ENCODE results near the gene PMM2.
"Not testable (repeated sequence)": the region's sequence is repeated elsewhere in the genome, so short reads cannot be mapped to it uniquely, and the experiment has no call there.

PMM2 gene

GRCh38 chr16:8818504-8819270 is 21.0 kb downstream of the PMM2 start:
- no peak overlapping the region for H3K27ac ChIP-seq (ENCODE audit: low read length)
- H3K9me3 ChIP-seq (ENCODE audit: control insufficient read depth, insufficient read depth, low read length), result no peaks in the 10 kb centered on the region
- no peaks in the 10 kb centered on the region for H3K4me1 ChIP-seq (ENCODE audit: control insufficient read depth, insufficient read depth, low read length)
- H3K27me3 ChIP-seq (ENCODE audit: control insufficient read depth, insufficient read depth, low read length), result no peaks in the 10 kb centered on the region
- peaks cover 18% of the 10 kb centered on the region for H3K36me3 ChIP-seq (ENCODE audit: control insufficient read depth, insufficient read depth, low read length)
- DNase-seq (ENCODE audit: low read depth, low spot score), result no peak
- H3K4me3 ChIP-seq (ENCODE audit: low read length), result no peak overlapping the region
- no CpG with 5 or more reads among the region's 10 CpGs for WGBS (ENCODE audit: insufficient coverage, insufficient read length)

- H3K4me1 ChIP-seq (ENCODE audit: control insufficient read depth, insufficient read depth, low read length), result no peaks in the 10 kb centered on the region
- no peaks in the 10 kb centered on the region for H3K9me3 ChIP-seq (ENCODE audit: control insufficient read depth, insufficient read depth, low read length)
- no CpG with 5 or more reads among the region's 6 CpGs for WGBS (ENCODE audit: insufficient coverage, insufficient read length)
- H3K4me3 ChIP-seq (ENCODE audit: low read length), result no peak overlapping the region
- H3K36me3 ChIP-seq (ENCODE audit: control insufficient read depth, insufficient read depth, low read length), result peaks cover 10% of the 10 kb centered on the region; the same call in 1 of the 2 replicates
- H3K27ac ChIP-seq (ENCODE audit: low read length), result no peak overlapping the region
- no peaks in the 10 kb centered on the region for H3K27me3 ChIP-seq (ENCODE audit: control insufficient read depth, insufficient read depth, low read length)
- no peak for DNase-seq (ENCODE audit: low read depth, low spot score)
Measured at GRCh38 chr16:8819411-8820034, 21.9 kb downstream of the PMM2 start.

- Histone ChIP-seq H3K9me3 (ENCODE audit: control insufficient read depth, insufficient read depth, low read length) (no peaks in the 10 kb centered on the region), H3K27ac (ENCODE audit: low read length) (no peak overlapping the region), H3K4me1 (ENCODE audit: control insufficient read depth, insufficient read depth, low read length) (no peaks in the 10 kb centered on the region), H3K4me3 (ENCODE audit: low read length) (no peak overlapping the region), H3K36me3 (ENCODE audit: control insufficient read depth, insufficient read depth, low read length) (peaks cover 5% of the 10 kb centered on the region; the same call in 1 of the 2 replicates), H3K27me3 (ENCODE audit: control insufficient read depth, insufficient read depth, low read length) (no peaks in the 10 kb centered on the region)
- DNase-seq (ENCODE audit: low read depth, low spot score), result no peak
- no CpG with 5 or more reads among the region's 3 CpGs for WGBS (ENCODE audit: insufficient coverage, insufficient read length)
Measured at GRCh38 chr16:8822403-8822802, 24.8 kb downstream of the PMM2 start.

- DNase-seq (ENCODE audit: low read depth, low spot score), result no peak
- H3K9me3 ChIP-seq (ENCODE audit: control insufficient read depth, insufficient read depth, low read length), result no peaks in the 10 kb centered on the region
- H3K4me1 ChIP-seq (ENCODE audit: control insufficient read depth, insufficient read depth, low read length), result peaks cover under 1% of the 10 kb centered on the region; the same call in 1 of the 2 replicates
- no peaks in the 10 kb centered on the region for H3K27me3 ChIP-seq (ENCODE audit: control insufficient read depth, insufficient read depth, low read length)
- no peaks in the 10 kb centered on the region for H3K36me3 ChIP-seq (ENCODE audit: control insufficient read depth, insufficient read depth, low read length)
- H3K4me3 ChIP-seq (ENCODE audit: low read length), result no peak overlapping the region
- no CpG with 5 or more reads among the region's 3 CpGs for WGBS (ENCODE audit: insufficient coverage, insufficient read length)
- H3K27ac ChIP-seq (ENCODE audit: low read length), result no peak overlapping the region
Measured at GRCh38 chr16:8826278-8826879, 28.7 kb downstream of the PMM2 start.

GRCh38 chr16:8828541-8829165 is 31.0 kb downstream of the PMM2 start:
- no peaks in the 10 kb centered on the region for H3K27me3 ChIP-seq (ENCODE audit: control insufficient read depth, insufficient read depth, low read length)
- no CpG with 5 or more reads among the region's 8 CpGs for WGBS (ENCODE audit: insufficient coverage, insufficient read length)
- H3K36me3 ChIP-seq (ENCODE audit: control insufficient read depth, insufficient read depth, low read length), result no peaks in the 10 kb centered on the region
- no peak for DNase-seq (ENCODE audit: low read depth, low spot score)
- H3K4me3 ChIP-seq (ENCODE audit: low read length), result no peak overlapping the region
- H3K4me1 ChIP-seq (ENCODE audit: control insufficient read depth, insufficient read depth, low read length), result peaks cover 7% of the 10 kb centered on the region
- H3K9me3 ChIP-seq (ENCODE audit: control insufficient read depth, insufficient read depth, low read length), result no peaks in the 10 kb centered on the region
- H3K27ac ChIP-seq (ENCODE audit: low read length), result no peak overlapping the region

- no peak for DNase-seq (ENCODE audit: low read depth, low spot score)
- H3K27me3 ChIP-seq (ENCODE audit: control insufficient read depth, insufficient read depth, low read length), result no peaks in the 10 kb centered on the region
- H3K9me3 ChIP-seq (ENCODE audit: control insufficient read depth, insufficient read depth, low read length), result no peaks in the 10 kb centered on the region
- no peaks in the 10 kb centered on the region for H3K36me3 ChIP-seq (ENCODE audit: control insufficient read depth, insufficient read depth, low read length)
- no CpG with 5 or more reads among the region's 9 CpGs for WGBS (ENCODE audit: insufficient coverage, insufficient read length)
- peak overlapping the region; percentile 60 for H3K27ac ChIP-seq (ENCODE audit: low read length)
- H3K4me1 ChIP-seq (ENCODE audit: control insufficient read depth, insufficient read depth, low read length), result peaks cover 7% of the 10 kb centered on the region
- H3K4me3 ChIP-seq (ENCODE audit: low read length), result no peak overlapping the region
Measured at GRCh38 chr16:8831450-8831849, 33.8 kb downstream of the PMM2 start.

- Histone ChIP-seq H3K27ac (ENCODE audit: low read length) (peak overlapping the region; percentile 84), H3K27me3 (ENCODE audit: control insufficient read depth, insufficient read depth, low read length) (no peaks in the 10 kb centered on the region), H3K4me3 (ENCODE audit: low read length) (no peak overlapping the region), H3K4me1 (ENCODE audit: control insufficient read depth, insufficient read depth, low read length) (peaks cover 7% of the 10 kb centered on the region), H3K36me3 (ENCODE audit: control insufficient read depth, insufficient read depth, low read length) (no peaks in the 10 kb centered on the region), H3K9me3 (ENCODE audit: control insufficient read depth, insufficient read depth, low read length) (no peaks in the 10 kb centered on the region)
- DNase-seq (ENCODE audit: low read depth, low spot score), result peak; percentile 81
- no CpG with 5 or more reads among the region's 18 CpGs for WGBS (ENCODE audit: insufficient coverage, insufficient read length)
Measured at GRCh38 chr16:8831871-8832716, 34.5 kb downstream of the PMM2 start.

GRCh38 chr16:8832717-8833105 is 35.1 kb downstream of the PMM2 start:
- no CpG with 5 or more reads among the region's 16 CpGs for WGBS (ENCODE audit: insufficient coverage, insufficient read length)
- H3K27ac ChIP-seq (ENCODE audit: low read length), result peak overlapping the region; percentile 84
- no peaks in the 10 kb centered on the region for H3K27me3 ChIP-seq (ENCODE audit: control insufficient read depth, insufficient read depth, low read length)
- no peak for DNase-seq (ENCODE audit: low read depth, low spot score)
- peaks cover 7% of the 10 kb centered on the region for H3K4me1 ChIP-seq (ENCODE audit: control insufficient read depth, insufficient read depth, low read length)
- no peaks in the 10 kb centered on the region for H3K9me3 ChIP-seq (ENCODE audit: control insufficient read depth, insufficient read depth, low read length)
- H3K36me3 ChIP-seq (ENCODE audit: control insufficient read depth, insufficient read depth, low read length), result no peaks in the 10 kb centered on the region
- no peak overlapping the region for H3K4me3 ChIP-seq (ENCODE audit: low read length)

GRCh38 chr16:8836797-8837196 is 39.2 kb downstream of the PMM2 start:
- H3K27me3 ChIP-seq (ENCODE audit: control insufficient read depth, insufficient read depth, low read length); H3K9me3 ChIP-seq (ENCODE audit: control insufficient read depth, insufficient read depth, low read length); H3K36me3 ChIP-seq (ENCODE audit: control insufficient read depth, insufficient read depth, low read length); H3K4me3 ChIP-seq (ENCODE audit: low read length); DNase-seq (ENCODE audit: low read depth, low spot score); H3K27ac ChIP-seq (ENCODE audit: low read length); H3K4me1 ChIP-seq (ENCODE audit: control insufficient read depth, insufficient read depth, low read length): not testable (repeated sequence)
- WGBS (ENCODE audit: insufficient coverage, insufficient read length), result no CpG with 5 or more reads among the region's 7 CpGs

- WGBS (ENCODE audit: insufficient coverage, insufficient read length), result no CpG with 5 or more reads among the region's 15 CpGs
- not testable (repeated sequence) for H3K9me3 ChIP-seq (ENCODE audit: control insufficient read depth, insufficient read depth, low read length)
Measured at GRCh38 chr16:8837594-8837993, 40.0 kb downstream of the PMM2 start.

More at GRCh38 chr16:8837594-8837993, 40.0 kb downstream of the PMM2 start:
- not testable (repeated sequence) for H3K27ac ChIP-seq (ENCODE audit: low read length); DNase-seq (ENCODE audit: low read depth, low spot score); H3K36me3 ChIP-seq (ENCODE audit: control insufficient read depth, insufficient read depth, low read length); H3K27me3 ChIP-seq (ENCODE audit: control insufficient read depth, insufficient read depth, low read length); H3K4me1 ChIP-seq (ENCODE audit: control insufficient read depth, insufficient read depth, low read length); H3K4me3 ChIP-seq (ENCODE audit: low read length)

All from iPS DF 6.9 (cell line).